ENCODE results near the gene SV2A. TPM values are rescaled to one million over a fixed set of nuclear protein-coding genes. Genes with fewer than 3 reads are reported as not detected.

The SV2A gene
- total RNA-seq, 1 donor from 2014 or later, result 3.4 TPM

- DNase-seq (ENCODE audit: low spot score), result no peak
These were observed 13.7 kb upstream of the SV2A start for GRCh38 chr1:149931212-149931790.

GRCh38 chr1:149929856-149930255 lies 12.2 kb upstream of the SV2A start:
- no peak for DNase-seq (ENCODE audit: low spot score)

- DNase-seq (ENCODE audit: low spot score), result no peak
These were observed 10.7 kb upstream of the SV2A start for GRCh38 chr1:149928401-149928724.

GRCh38 chr1:149927563-149928400 lies 10.1 kb upstream of the SV2A start, which contains the start of gene SF3B4:
Gene SF3B4 (minus strand): TSS chr1:149927803. CDS start chr1:149927759, 44 bp downstream.
- DNase-seq (ENCODE audit: low spot score), result peak; percentile 96

GRCh38 chr1:149927056-149927562 lies 9.5 kb upstream of the SV2A start:
- no peak for DNase-seq (ENCODE audit: low spot score)

GRCh38 chr1:149926296-149926695 lies 8.7 kb upstream of the SV2A start:
- no peak for DNase-seq (ENCODE audit: low spot score)

- no peak for DNase-seq (ENCODE audit: low spot score)
These were observed 8.1 kb upstream of the SV2A start for GRCh38 chr1:149925751-149926150.

- no peak for DNase-seq (ENCODE audit: low spot score)
These were observed 7.7 kb upstream of the SV2A start for GRCh38 chr1:149925345-149925744.

- no peak for DNase-seq (ENCODE audit: low spot score)
These were observed 6.0 kb upstream of the SV2A start for GRCh38 chr1:149923626-149924025.

GRCh38 chr1:149916898-149917252 lies 769 bp downstream of the SV2A start:
- no peak for DNase-seq (ENCODE audit: low spot score)

GRCh38 chr1:149916193-149916897 lies 1.3 kb downstream of the SV2A start:
- no peak for DNase-seq (ENCODE audit: low spot score)

- DNase-seq (ENCODE audit: low spot score), result no peak
These were observed 2.0 kb downstream of the SV2A start for GRCh38 chr1:149915429-149916192.

- no peak for DNase-seq (ENCODE audit: low spot score)
These were observed 3.1 kb downstream of the SV2A start for GRCh38 chr1:149914545-149914944.

- no peak for DNase-seq (ENCODE audit: low spot score)
These were observed 11.0 kb downstream of the SV2A start for GRCh38 chr1:149906570-149907075.

- DNase-seq (ENCODE audit: low spot score), result no peak
These were observed 13.7 kb downstream of the SV2A start for GRCh38 chr1:149903836-149904491.

- peak; percentile 93 for DNase-seq (ENCODE audit: low spot score)
These were observed 18.0 kb downstream of the SV2A start, which contains the start of gene BOLA1 for GRCh38 chr1:149899460-149900284. Gene BOLA1 (plus strand): TSS chr1:149899568. CDS start chr1:149900060, 492 bp downstream.

GRCh38 chr1:149896575-149896974 lies 21.1 kb downstream of the SV2A start:
- DNase-seq (ENCODE audit: low spot score), result no peak

GRCh38 chr1:149888999-149889289 lies 28.7 kb downstream of the SV2A start:
- DNase-seq (ENCODE audit: low spot score), result no peak

GRCh38 chr1:149888247-149888998 lies 29.2 kb downstream of the SV2A start:
- peak; percentile 85 for DNase-seq (ENCODE audit: low spot score)
